GM21367 (cell line): ENCODE results near the gene OR3A2.
"Not testable (repeated sequence)": the region's sequence is repeated elsewhere in the genome, so short reads cannot be mapped to it uniquely, and the experiment has no call there.

ENCODE experiments used
- ATAC-seq: cut with Tn5 transposase; IDR thresholded peaks from one replicate; pipeline ENCODE4 v1.9.1; 2021; ENCODE audit not compliant: unreplicated experiment

Gene OR3A2

GRCh38 chr17:3295632-3296031, 90.5 kb downstream of the OR3A2 start:
- ATAC-seq, result no peak

DNA sequence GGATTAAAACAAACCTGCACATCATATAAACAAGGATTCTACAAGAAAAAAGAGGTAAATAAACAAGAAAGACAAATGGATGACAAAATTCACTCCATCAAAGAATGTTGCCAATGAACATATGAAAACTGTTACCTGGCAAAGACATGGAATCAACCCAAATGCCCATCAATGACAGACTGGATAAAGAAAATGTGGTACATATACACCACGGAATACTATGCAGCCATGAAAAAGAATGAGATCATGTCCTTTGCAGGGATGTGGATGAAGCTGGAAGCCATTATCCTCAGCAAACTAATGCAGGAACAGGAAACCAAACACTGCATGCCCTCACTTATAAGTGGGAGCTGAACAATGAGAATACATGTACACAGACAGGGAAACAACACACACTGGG, 92.6 kb downstream of the OR3A2 start:
- ATAC-seq, result not testable (repeated sequence)

DNA sequence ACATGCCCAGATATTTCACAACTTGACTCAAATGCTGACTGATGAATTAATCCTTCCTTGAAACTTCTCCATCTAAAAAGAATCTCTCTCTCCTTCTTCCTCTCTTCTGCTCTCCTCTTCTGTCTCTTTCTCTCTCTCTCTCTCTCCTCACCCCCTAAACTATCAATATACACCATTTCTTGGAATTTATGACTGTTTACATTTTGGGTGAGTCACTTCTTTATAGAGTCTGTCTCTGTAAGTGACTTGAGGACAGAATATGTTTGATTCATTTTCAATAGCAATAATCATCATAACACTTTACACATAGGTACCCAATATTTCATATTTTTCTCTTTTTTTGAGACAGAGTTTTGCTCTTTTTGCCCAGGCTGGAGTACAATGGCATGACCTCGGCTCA, 103.2 kb downstream of the OR3A2 start:
- no peak for ATAC-seq

- no peak for ATAC-seq
These were observed 110.0 kb downstream of the OR3A2 start for GRCh38 chr17:3276126-3276525.

DNA sequence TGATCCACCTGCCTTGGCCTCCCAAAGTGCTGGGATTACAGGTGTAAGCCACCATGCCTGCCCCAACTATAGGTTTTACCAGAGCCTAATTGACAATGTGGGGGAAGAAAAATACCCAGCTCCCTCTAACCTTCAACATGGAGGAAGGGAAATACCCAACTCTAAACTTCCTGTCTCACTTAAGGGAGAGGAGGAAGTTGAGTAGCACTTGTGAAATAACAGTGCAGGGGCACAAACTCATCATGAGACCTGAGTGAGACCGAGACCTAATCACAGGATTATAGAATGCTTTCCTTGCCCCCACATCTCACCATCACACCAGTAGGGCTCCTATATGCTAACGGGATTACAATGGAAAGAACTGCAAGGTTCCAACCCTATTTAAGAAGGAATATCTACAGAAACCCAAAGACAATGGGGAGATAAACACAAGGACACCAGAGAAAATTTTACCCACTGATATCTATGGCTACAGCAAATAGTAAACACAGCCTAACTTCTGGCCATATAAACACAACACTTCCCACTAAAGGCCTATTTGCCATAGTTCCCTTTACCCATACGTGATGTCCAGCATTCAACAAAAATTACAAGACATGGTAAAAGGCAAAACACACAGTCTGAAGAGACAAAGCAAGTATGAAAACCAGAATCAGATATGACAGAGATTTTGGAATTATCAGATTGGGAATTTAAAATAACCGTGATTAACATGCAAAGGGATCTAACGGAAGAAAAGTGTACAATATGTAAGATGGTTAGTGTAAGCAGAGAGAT, 114.8 kb downstream of the OR3A2 start:
- no peak for ATAC-seq

- no peak for ATAC-seq
These were observed 125.5 kb downstream of the OR3A2 start for GRCh38 chr17:3260600-3260999.

GRCh38 chr17:3260163-3260562, 125.9 kb downstream of the OR3A2 start:
- ATAC-seq, result no peak

GRCh38 chr17:3256575-3256974, 129.5 kb downstream of the OR3A2 start:
- ATAC-seq, result no peak

GRCh38 chr17:3249013-3249412, 137.1 kb downstream of the OR3A2 start:
- ATAC-seq, result not testable (repeated sequence)

DNA sequence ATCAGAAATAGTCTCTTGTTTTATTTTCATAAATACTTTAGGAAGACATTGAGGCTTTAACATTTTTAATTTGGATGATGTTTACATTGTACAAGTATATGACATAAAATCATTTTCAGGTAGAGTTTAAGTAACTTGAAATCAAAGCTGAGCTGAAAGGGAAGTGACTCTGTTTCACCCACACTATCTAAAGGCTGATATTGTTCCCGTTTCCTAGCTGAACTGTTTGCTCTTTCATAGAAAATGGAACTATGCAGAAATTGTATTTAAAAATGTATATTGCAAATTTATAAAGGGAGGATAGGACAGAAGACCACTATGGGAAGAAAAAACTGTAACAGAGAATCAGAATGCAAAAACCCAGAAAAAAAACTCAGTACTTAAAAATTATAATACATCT, 141.3 kb downstream of the OR3A2 start:
- ATAC-seq, result not testable (repeated sequence)

DNA sequence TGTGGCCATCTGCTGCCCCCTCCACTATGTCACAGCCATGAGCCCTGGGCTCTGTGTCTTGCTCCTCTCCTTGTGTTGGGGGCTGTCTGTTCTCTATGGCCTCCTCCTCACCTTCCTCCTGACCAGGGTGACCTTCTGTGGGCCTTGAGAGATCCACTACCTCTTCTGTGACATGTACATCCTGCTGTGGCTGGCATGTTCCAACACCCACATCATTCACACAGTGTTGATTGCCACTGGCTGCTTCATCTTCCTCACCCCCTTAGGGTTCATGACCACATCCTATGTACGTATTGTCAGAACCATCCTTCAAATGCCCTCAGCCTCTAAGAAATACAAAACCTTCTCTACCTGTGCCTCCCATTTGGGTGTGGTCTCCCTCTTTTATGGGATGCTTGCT, 145.1 kb downstream of the OR3A2 start:
- ATAC-seq, result not testable (repeated sequence)

DNA sequence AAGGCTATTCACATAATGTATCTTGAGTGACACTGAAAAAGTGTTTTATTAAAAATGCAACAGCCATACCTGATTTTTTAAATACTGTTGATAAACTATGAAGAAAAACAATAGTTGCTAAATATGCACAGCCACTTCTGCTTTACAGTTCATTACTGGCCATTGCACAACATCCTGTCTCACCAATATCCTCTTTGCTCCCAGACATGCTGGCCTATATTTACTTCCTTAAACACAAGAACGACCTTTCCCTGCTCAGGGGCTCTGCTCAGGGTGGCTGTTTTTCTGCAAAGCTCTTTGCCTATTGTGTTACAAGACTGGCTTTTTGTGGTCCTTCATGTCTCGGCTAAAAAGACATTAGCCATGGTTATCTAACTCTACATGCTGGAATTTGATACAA, 147.4 kb downstream of the OR3A2 start:
- ATAC-seq, result not testable (repeated sequence)

DNA sequence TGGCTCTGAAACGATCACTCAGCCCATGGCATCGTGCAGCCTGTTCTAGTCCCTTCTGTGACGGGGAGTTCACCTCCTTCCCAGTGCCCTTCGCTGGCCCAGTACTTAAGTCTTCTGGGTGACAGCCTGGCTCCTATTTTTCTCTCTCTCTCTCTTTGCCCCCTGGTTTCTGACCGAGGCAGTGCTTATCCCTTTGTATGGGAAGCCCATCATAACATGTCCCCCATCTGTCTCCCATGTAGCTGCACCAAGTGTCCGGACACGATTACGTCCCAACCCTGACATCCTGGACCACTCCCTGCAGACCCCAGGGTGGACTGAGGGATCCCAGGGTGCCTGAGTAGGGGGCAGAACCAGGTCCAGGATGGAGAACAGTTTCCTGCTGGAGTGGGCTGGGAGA, 153.8 kb downstream of the OR3A2 start:
- not testable (repeated sequence) for ATAC-seq
